ENCODE measurements around the gene ITFG1.

GRCh38 chr16:47250983-47251382 lies 209.9 kb downstream of the ITFG1 start:
- TF ChIP-seq, protein P1, sequence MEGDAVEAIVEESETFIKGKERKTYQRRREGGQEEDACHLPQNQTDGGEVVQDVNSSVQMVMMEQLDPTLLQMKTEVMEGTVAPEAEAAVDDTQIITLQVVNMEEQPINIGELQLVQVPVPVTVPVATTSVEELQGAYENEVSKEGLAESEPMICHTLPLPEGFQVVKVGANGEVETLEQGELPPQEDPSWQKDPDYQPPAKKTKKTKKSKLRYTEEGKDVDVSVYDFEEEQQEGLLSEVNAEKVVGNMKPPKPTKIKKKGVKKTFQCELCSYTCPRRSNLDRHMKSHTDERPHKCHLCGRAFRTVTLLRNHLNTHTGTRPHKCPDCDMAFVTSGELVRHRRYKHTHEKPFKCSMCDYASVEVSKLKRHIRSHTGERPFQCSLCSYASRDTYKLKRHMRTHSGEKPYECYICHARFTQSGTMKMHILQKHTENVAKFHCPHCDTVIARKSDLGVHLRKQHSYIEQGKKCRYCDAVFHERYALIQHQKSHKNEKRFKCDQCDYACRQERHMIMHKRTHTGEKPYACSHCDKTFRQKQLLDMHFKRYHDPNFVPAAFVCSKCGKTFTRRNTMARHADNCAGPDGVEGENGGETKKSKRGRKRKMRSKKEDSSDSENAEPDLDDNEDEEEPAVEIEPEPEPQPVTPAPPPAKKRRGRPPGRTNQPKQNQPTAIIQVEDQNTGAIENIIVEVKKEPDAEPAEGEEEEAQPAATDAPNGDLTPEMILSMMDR (conservative IDR thresholded peaks at IDR 0.05 in 1 of 2, IDR thresholded peaks at IDR 0.05 in 1 of 2; ENCODE audit: extremely low read depth in 1 of 2, insufficient read depth in 1 of 2, low read depth in 1 of 2, low read length in 2 of 2), result no peak
- no peak for TF ChIP-seq EZH2 (IDR thresholded peaks at IDR 0.05; ENCODE audit: borderline replicate concordance, low read length)
